ENCODE measurements around the gene STX16. TPM values are rescaled to one million over a fixed set of nuclear protein-coding genes. Genes with fewer than 3 reads are reported as not detected.

The STX16 gene
- total and polyA plus RNA-seq, 2 of the 13 experiments (the other 11 are each of a cell fraction or from before 2014, with no cell fraction given), result 28.0 to 72.7 TPM

GRCh38 chr20:58695895-58696375 is 44.9 kb downstream of the STX16 start:
- Histone ChIP-seq H4K20me1 (ENCODE audit: insufficient read depth, low read length) (no peaks in the 10 kb centered on the region), H3K4me1 (ENCODE audit: insufficient read depth, low read length) (no peaks in the 10 kb centered on the region)
- POLR2A ChIA-PET, result no interaction called here

More at GRCh38 chr20:58695895-58696375, 44.9 kb downstream of the STX16 start:
- TF ChIP-seq SRSF9 (IDR thresholded peaks at IDR 0.05; ENCODE audit: borderline replicate concordance, insufficient read depth, low read depth, low read length, poor library complexity, severe bottlenecking) (no peak), ZNF143 (CRISPR knock-in tag; IDR thresholded peaks at IDR 0.05) (no peak), ZNF616 (CRISPR knock-in tag; IDR thresholded peaks at IDR 0.05; ENCODE audit: low read depth) (no peak), PHF8 (CRISPR knock-in tag; IDR thresholded peaks at IDR 0.05) (no peak), SIX4 (CRISPR knock-in tag; IDR thresholded peaks at IDR 0.05) (no peak), FIP1L1 (IDR thresholded peaks at IDR 0.05; ENCODE audit: borderline replicate concordance, insufficient read depth, low read depth, low read length) (no peak), KDM4B (CRISPR knock-in tag; IDR thresholded peaks at IDR 0.05) (no peak), NFIB (CRISPR knock-in tag; IDR thresholded peaks at IDR 0.05; ENCODE audit: borderline replicate concordance) (no peak), MXD3 (CRISPR knock-in tag; IDR thresholded peaks at IDR 0.05) (no peak), ZNF629 (CRISPR knock-in tag; conservative IDR thresholded peaks at IDR 0.05) (no peak), NR2F2 (IDR thresholded peaks at IDR 0.05; ENCODE audit: borderline replicate concordance, low read depth) (no peak), HNF4A (CRISPR knock-in tag; IDR thresholded peaks at IDR 0.05) (no peak), KDM5A (IDR thresholded peaks at IDR 0.05; ENCODE audit: borderline replicate concordance, low read length) (no peak), ZNF784 (CRISPR knock-in tag; IDR thresholded peaks at IDR 0.05; ENCODE audit: borderline replicate concordance) (no peak), ZSCAN31 (CRISPR knock-in tag; IDR thresholded peaks at IDR 0.05; ENCODE audit: low read depth) (no peak), ARNTL (CRISPR knock-in tag; IDR thresholded peaks at IDR 0.05) (no peak), ZNF232 (CRISPR knock-in tag; IDR thresholded peaks at IDR 0.05; ENCODE audit: borderline replicate concordance) (no peak)
- CTCF ChIA-PET (ENCODE audit: low intra/inter-chr PET ratio, low total read pairs), result no interaction called here
- Histone ChIP-seq H3K9me3 (ENCODE audit: low read length) (no peaks in the 10 kb centered on the region), H2AFZ (ENCODE audit: low read length) (no peak overlapping the region), H3K36me3 (replicated peaks in 1 of 2; ENCODE audit: control insufficient read depth in 1 of 2, insufficient read depth in 2 of 2, low read length in 2 of 2) (peaks cover 18 to 24% of the 10 kb centered on the region in 2 experiments; a peak in 4 of 5 replicates), H3K9ac (ENCODE audit: insufficient read depth, low read depth, low read length) (no peak overlapping the region), H3K4me3 (replicated peaks in 1 of 3; ENCODE audit: insufficient read depth in 1 of 3, low read depth in 2 of 3, low read length in 3 of 3) (no peak overlapping the region), H3K27ac (ENCODE audit: extremely low read length, insufficient read depth, low read length) (no peak overlapping the region), H3K79me2 (ENCODE audit: insufficient read depth, low read length) (no peaks in the 10 kb centered on the region), H3K4me2 (ENCODE audit: low read depth, low read length) (no peak overlapping the region), H3K27me3 (ENCODE audit: control insufficient read depth in 1 of 2, insufficient read depth in 2 of 2, low read length in 2 of 2) (no peaks in the 10 kb centered on the region)
- no TSS peak for BruUV-seq (replicated peaks)
- intact Hi-C loops (cut with micrococcal nuclease; ENCODE audit: unreplicated experiment) (no loop called here), in situ Hi-C loops (cut with HindIII; ENCODE audit: extremely low pct_ligation_motif_present, low pct_unique_long_range_greater_than_20kb) (no loop called here)
- DNase-seq (ENCODE audit: low spot score) (no peak), FAIRE-seq (no peak), ATAC-seq (no peak)
- 94% methylated on average over 10 of the region's 10 CpGs for WGBS (ENCODE audit: low lambda C conversion rate)
